Measurements from ENCODE around the gene KSR2. TPM values are rescaled to one million over a fixed set of nuclear protein-coding genes. Genes with fewer than 3 reads are reported as not detected.

Gene KSR2
- total RNA-seq, 1 donor from 2014 or later: 0.25 TPM

DNA sequence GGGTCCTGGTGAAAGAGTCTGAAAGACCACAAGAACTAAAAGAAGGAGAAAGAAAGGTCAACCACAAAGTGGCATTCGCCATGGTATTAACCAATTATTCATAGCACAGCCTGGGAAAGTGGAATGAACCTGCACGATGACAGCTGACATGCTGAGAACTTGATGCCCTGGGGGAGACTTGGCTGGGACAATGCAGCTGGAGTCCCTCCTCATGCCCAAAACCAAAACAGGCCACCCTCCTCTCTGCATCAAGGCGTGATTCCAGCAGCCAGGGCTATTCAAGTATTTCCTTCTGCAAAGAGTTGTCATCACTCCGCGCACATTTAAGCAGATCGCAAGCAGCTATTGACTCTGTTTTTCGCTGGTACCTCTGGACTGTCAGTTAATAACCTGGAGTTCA lies 440.3 kb downstream of the KSR2 start:
- Histone ChIP-seq H3K4me1 (no peaks in the 10 kb centered on the region), H3K4me3 (no peak overlapping the region), H3K36me3 (no peaks in the 10 kb centered on the region), H3K27ac (no peak overlapping the region), H3K27me3 (no peaks in the 10 kb centered on the region), H3K9me3 (no peaks in the 10 kb centered on the region)
- DNase-seq (ENCODE audit: extremely low spot score in 2 of 2): no peak
- TF ChIP-seq POLR2AphosphoS5 (IDR thresholded peaks at IDR 0.05; ENCODE audit: insufficient read depth in 1 of 2, low read depth in 1 of 2) (no peak), POLR2A (IDR thresholded peaks at IDR 0.05) (no peak)
- TF ChIP-seq, protein P1, sequence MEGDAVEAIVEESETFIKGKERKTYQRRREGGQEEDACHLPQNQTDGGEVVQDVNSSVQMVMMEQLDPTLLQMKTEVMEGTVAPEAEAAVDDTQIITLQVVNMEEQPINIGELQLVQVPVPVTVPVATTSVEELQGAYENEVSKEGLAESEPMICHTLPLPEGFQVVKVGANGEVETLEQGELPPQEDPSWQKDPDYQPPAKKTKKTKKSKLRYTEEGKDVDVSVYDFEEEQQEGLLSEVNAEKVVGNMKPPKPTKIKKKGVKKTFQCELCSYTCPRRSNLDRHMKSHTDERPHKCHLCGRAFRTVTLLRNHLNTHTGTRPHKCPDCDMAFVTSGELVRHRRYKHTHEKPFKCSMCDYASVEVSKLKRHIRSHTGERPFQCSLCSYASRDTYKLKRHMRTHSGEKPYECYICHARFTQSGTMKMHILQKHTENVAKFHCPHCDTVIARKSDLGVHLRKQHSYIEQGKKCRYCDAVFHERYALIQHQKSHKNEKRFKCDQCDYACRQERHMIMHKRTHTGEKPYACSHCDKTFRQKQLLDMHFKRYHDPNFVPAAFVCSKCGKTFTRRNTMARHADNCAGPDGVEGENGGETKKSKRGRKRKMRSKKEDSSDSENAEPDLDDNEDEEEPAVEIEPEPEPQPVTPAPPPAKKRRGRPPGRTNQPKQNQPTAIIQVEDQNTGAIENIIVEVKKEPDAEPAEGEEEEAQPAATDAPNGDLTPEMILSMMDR (IDR thresholded peaks at IDR 0.05): no peak
- intact Hi-C loops (cut with DNase I): no loop called here

DNA sequence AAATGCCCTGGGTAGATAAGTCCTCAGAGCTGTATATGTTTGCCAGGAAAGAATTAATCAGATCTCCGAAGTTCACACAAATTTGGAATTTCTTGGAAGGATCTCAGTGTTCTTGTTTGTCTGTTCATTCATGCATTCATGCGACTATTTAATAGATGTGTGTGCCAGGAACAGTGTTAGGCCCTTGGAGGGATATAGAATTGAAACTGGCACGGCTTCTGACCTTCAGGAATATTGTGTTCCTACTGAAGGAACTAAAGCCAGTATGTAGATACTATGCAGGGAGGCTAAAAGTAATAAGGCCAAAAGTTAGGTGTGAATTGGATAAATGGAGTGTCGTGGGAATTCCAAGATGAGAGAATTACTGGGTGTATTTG lies 441.3 kb downstream of the KSR2 start:
- Histone ChIP-seq H3K4me1 (no peaks in the 10 kb centered on the region), H3K36me3 (no peaks in the 10 kb centered on the region), H3K27ac (no peak overlapping the region), H3K4me3 (no peak overlapping the region), H3K9me3 (no peaks in the 10 kb centered on the region), H3K27me3 (no peaks in the 10 kb centered on the region)
- DNase-seq (ENCODE audit: extremely low spot score in 2 of 2): no peak
- intact Hi-C loops (cut with DNase I): no loop called here
- TF ChIP-seq, protein P1 (IDR thresholded peaks at IDR 0.05): no peak

DNA sequence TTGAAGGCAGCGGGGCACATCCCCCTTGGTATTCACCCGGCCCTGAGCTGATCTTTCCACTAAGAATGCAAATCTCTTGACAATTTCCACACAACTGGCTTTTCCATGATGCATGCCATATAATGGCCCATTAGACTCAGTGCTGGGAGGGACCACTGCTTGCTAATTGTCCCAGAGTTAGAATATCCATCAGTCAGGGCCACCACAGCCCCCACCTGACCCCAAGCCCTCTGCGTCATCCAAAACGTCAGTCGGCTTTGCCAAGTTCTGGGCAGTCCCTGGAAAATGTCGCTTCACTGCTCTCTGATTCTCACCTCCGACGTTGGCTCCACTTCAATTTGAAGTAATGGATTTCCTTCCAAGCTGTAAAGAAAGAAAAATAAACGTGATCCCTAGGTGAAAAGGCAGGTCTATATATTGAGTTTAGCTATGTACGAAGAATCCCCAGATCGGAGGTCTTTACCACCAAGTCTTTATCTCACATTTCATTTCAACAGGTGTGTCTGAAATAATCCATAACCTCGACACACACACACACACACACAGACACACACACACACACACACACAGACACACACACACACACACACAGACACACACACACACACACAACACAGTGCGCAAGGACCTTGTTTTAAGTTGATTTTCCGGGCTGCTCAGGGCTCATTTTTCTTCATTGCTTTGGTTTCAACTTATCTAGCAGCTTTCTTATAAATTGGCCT lies 441.9 kb downstream of the KSR2 start:
- Histone ChIP-seq H3K36me3 (no peaks in the 10 kb centered on the region), H3K27ac (no peak overlapping the region), H3K4me1 (no peaks in the 10 kb centered on the region), H3K27me3 (no peaks in the 10 kb centered on the region), H3K4me3 (no peak overlapping the region), H3K9me3 (no peaks in the 10 kb centered on the region)
- TF ChIP-seq POLR2AphosphoS5 (IDR thresholded peaks at IDR 0.05; ENCODE audit: insufficient read depth in 1 of 2, low read depth in 1 of 2): no peak
- TF ChIP-seq, protein P1 (IDR thresholded peaks at IDR 0.05): no peak
- no peak for TF ChIP-seq POLR2A (IDR thresholded peaks at IDR 0.05)
- intact Hi-C loops (cut with DNase I): no loop called here
- DNase-seq (ENCODE audit: extremely low spot score in 2 of 2): no peak

DNA sequence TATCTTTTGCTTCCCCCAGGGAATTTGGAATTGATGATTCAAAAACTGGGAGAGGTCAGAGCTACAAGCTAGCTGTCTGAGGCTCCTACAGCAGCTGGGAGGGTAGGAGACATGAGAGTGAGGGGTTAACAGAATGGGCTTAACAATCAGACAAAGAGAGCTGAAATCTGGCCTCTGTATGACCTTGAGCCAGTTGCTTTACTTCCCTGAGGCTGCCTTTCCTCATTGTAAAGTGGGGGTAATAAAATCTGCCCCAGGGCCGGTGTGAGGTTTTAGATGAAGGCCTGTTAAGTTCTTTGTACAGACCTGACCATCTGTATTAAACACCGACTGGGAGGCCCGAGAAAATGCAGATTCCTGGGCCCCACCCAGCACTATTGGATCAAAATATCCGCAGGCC lies 443.0 kb downstream of the KSR2 start:
- intact Hi-C loops (cut with DNase I): no loop called here
- H3K4me1 ChIP-seq: no peaks in the 10 kb centered on the region
- H3K36me3 ChIP-seq: no peaks in the 10 kb centered on the region
- H3K27ac ChIP-seq: no peak overlapping the region
- H3K27me3 ChIP-seq: no peaks in the 10 kb centered on the region
- no peak for DNase-seq (ENCODE audit: extremely low spot score in 2 of 2)
- no peaks in the 10 kb centered on the region for H3K9me3 ChIP-seq
- H3K4me3 ChIP-seq: no peak overlapping the region
- TF ChIP-seq, protein P1 (IDR thresholded peaks at IDR 0.05): no peak
- TF ChIP-seq POLR2AphosphoS5 (IDR thresholded peaks at IDR 0.05; ENCODE audit: insufficient read depth in 1 of 2, low read depth in 1 of 2) (no peak), POLR2A (IDR thresholded peaks at IDR 0.05) (no peak)

DNA sequence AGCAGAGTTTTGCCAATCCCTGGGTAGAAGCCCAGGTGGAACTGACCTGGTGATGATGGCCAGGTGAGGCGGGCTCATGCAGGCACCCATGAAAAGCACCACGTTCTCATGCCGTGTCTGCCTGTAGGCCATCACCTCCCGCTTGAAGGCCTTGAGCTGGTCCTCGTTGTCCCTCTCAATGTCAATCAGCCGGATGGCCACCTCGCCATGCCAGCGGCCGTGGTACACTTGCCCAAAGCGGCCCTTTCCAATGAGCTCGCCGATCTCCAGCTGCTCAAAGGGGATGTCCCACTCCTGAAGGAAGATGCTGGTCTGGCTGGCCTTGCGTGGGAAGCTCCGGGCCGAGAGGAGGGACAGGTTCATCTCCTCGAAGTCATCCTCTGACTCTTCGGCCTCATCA lies 444.0 kb downstream of the KSR2 start:
- intact Hi-C loops (cut with DNase I): no loop called here
- no peak for DNase-seq (ENCODE audit: extremely low spot score in 2 of 2)
- TF ChIP-seq, protein P1 (IDR thresholded peaks at IDR 0.05): no peak
- TF ChIP-seq POLR2AphosphoS5 (IDR thresholded peaks at IDR 0.05; ENCODE audit: insufficient read depth in 1 of 2, low read depth in 1 of 2) (no peak), POLR2A (IDR thresholded peaks at IDR 0.05) (no peak)
- no peak overlapping the region for H3K27ac ChIP-seq
- no peaks in the 10 kb centered on the region for H3K27me3 ChIP-seq
- no peaks in the 10 kb centered on the region for H3K36me3 ChIP-seq
- H3K4me1 ChIP-seq: no peaks in the 10 kb centered on the region
- H3K9me3 ChIP-seq: no peaks in the 10 kb centered on the region
- H3K4me3 ChIP-seq: no peak overlapping the region
